ENCODE results near the gene NT5C1B.

Gene NT5C1B

DNA sequence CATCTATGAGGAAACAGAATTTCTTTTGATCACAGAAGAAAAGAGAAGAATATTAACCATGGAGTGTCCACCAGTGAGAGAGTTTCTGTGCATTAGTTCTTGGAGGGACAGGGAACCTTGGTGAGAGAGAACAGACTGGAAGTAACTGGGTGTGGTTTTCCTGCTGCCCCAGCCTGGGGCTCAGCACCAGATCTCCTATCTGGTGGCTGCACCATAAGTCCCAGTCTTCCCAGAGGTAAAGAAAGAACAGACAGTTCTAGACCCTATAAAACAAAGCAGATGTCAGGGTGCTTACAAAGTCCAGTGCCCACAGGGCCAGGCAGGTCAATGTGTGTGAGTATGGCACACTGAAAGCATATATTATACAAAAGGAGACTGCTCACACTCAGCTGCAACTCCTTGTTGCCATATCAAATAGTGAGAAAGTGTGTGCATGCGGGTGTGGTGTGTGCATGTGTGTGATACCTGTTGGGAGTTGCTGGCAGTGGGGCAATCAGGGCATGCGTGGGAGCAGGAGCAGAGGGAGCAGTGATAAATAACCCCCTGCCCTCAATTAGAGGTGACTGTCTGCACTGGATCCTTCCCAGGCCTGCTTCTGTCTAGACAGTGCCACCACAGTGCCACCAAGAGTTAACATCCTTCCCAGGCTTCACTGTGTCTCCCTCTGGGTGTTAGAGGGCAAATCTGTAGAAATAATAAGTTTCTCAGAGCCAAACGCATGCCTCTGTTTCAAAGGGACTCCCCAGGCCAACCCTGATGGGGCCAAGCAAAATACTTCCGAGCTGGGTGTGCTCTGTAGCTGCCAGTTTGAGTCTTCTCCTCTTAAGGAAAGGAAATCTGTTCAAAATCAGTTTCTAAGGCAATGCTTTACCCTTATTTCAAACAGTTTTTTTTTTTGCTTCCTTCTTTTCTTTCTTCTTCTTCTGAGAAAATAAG, 74.6 kb downstream of the NT5C1B start:
- DNase-seq (ENCODE audit: low spot score): no peak
